Measurements from ENCODE around the gene CCDC60.

- TF ChIP-seq POLR2A (IDR thresholded peaks at IDR 0.05; ENCODE audit: low read depth, low read length) (no peak), POLR2AphosphoS5 (IDR thresholded peaks at IDR 0.05; ENCODE audit: low read depth, low read length) (no peak), TAF1 (IDR thresholded peaks at IDR 0.05; ENCODE audit: low read depth, low read length) (no peak), POU2F2 (IDR thresholded peaks at IDR 0.05; ENCODE audit: low read depth, low read length) (no peak)
These were observed 71.8 kb downstream of the CCDC60 start for GRCh38 chr12:119406308-119406707.

Measured in GM12891 (cell line).